Vagina (tissue), 2 donors: Measurements from ENCODE around the gene PET100.

Source experiments
- POLR2A ChIP-seq, 2 donors: fragments of 450-650 bp; IDR thresholded peaks; one replicate each; pipeline ENCODE4 v1.6.1; 2017; ENCODE audit warnings: antibody characterized with exemption in 2 of 2, mild to moderate bottlenecking in 2 of 2, moderate library complexity in 2 of 2
- TF ChIP-seq, protein P1 (sequence below), 3 experiments: fragments of 450-650 bp in 2 of 3; fragments of 200-600 bp in 1 of 3; sonication (generic) in 1 of 3; IDR thresholded peaks; one replicate each; pipeline ENCODE4 v1.5.1; 2017 to 2019; ENCODE audit warnings: antibody characterized with exemption in 3 of 3, mild to moderate bottlenecking in 2 of 3, moderate library complexity in 2 of 3

- TF ChIP-seq, protein P1, sequence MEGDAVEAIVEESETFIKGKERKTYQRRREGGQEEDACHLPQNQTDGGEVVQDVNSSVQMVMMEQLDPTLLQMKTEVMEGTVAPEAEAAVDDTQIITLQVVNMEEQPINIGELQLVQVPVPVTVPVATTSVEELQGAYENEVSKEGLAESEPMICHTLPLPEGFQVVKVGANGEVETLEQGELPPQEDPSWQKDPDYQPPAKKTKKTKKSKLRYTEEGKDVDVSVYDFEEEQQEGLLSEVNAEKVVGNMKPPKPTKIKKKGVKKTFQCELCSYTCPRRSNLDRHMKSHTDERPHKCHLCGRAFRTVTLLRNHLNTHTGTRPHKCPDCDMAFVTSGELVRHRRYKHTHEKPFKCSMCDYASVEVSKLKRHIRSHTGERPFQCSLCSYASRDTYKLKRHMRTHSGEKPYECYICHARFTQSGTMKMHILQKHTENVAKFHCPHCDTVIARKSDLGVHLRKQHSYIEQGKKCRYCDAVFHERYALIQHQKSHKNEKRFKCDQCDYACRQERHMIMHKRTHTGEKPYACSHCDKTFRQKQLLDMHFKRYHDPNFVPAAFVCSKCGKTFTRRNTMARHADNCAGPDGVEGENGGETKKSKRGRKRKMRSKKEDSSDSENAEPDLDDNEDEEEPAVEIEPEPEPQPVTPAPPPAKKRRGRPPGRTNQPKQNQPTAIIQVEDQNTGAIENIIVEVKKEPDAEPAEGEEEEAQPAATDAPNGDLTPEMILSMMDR (IDR thresholded peaks at IDR 0.05): no peak
- no peak for TF ChIP-seq POLR2A (IDR thresholded peaks at IDR 0.05)
Measured at GRCh38 chr19:7643031-7643415, 13.4 kb downstream of the PET100 start.
